ENCODE measurements around the gene TAP1.

DNA sequence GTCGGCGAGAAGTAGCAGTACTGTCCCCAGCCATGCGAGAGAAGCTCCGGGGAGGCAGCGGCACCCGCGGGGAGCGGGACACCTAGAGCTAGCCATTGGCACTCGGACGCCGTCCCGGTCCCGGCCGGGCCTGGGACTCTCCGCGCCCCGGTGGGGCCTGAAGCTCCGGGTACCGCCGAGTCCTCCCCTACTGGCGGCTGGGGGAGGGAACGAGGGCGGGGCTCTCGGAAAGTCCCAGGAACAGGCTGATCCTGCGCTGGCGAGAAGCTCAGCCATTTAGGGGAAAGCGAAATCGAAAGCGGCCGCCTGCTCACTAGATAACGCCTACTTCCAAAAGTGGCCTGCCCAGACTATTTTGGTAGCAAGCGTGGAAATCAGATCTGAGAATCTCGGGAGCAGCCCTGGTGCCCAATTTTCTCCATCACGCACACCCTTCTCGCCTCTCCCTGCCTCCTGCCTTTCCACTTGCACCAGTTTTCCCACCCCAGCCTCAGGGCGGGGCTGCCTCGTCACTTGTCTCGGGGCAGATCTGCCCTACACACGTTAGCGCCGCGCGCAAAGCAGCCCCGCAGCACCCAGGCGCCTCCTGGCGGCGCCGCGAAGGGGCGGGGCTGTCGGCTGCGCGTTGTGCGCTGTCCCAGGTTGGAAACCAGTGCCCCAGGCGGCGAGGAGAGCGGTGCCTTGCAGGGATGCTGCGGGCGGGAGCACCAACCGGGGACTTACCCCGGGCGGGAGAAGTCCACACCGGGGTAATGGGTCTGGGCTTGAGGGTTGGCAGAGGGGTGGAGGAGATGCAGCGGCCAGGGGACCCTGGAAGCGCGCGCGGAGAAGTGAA lies at the start of gene TAP1, which contains the start of gene PSMB9:
- TF ChIP-seq CTCF (IDR thresholded peaks at IDR 0.05) (peak; percentile 85 to 98 (median 96)), POLR2A (IDR thresholded peaks at IDR 0.05) (peak; percentile 92 to 95)
